MCF 10A (cell line): ENCODE measurements around the gene GPRC5A. TPM values are rescaled to one million over a fixed set of nuclear protein-coding genes. Genes with fewer than 3 reads are reported as not detected.

ENCODE experiments used
- BruUV-seq: library from RNA; stranded (reverse); fragments of 400-500 nt; replicated peaks from 2 replicates; lab custom pipeline; 2021; lab: Mats Ljungman, UMichigan
- CTCF ChIA-PET: fragments of 300-600 bp; sonication (Branson Sonifier 250); formaldehyde crosslinking; extraction: SDS; loops from one replicate; lab custom pipeline; 2021; ENCODE audit warnings: antibody characterized with exemption, inconsistent platforms; lab: Yijun Ruan, JAX
- POLR2A ChIA-PET: fragments of 300-600, 350-650 bp; sonication (Branson Sonifier 250); formaldehyde crosslinking; extraction: SDS; loops from one replicate; lab custom pipeline; 2020; ENCODE audit warnings: antibody characterized with exemption, inconsistent platforms; lab: Yijun Ruan, JAX
- DNase-seq: peaks from one replicate; pipeline ENCODE4 v3.0.0-alpha.2; 2018; ENCODE audit not compliant: unreplicated experiment
- H3K27ac Mint-ChIP-seq: one replicate; pipeline ENCODE4 v1.8.0; 2022; ENCODE audit warnings: mild to moderate bottlenecking, low read depth, mixed read lengths; ENCODE audit not compliant: unreplicated experiment
- H3K27me3 Mint-ChIP-seq: one replicate; pipeline ENCODE4 v1.8.0; 2022; ENCODE audit warnings: mixed read lengths; ENCODE audit not compliant: insufficient read depth, unreplicated experiment
- H3K36me3 Mint-ChIP-seq: one replicate; pipeline ENCODE4 v1.8.0; 2022; ENCODE audit warnings: mild to moderate bottlenecking, moderate library complexity, mixed read lengths; ENCODE audit not compliant: insufficient read depth, unreplicated experiment
- H3K4me1 Mint-ChIP-seq: one replicate; pipeline ENCODE4 v1.8.0; 2022; ENCODE audit warnings: mixed read lengths; ENCODE audit not compliant: insufficient read depth, unreplicated experiment
- H3K4me3 Mint-ChIP-seq: one replicate; pipeline ENCODE4 v1.8.0; 2022; ENCODE audit warnings: mild to moderate bottlenecking, moderate library complexity, mixed read lengths; ENCODE audit not compliant: unreplicated experiment
- H3K9me3 Mint-ChIP-seq: one replicate; pipeline ENCODE4 v1.8.0; 2022; ENCODE audit warnings: mixed read lengths; ENCODE audit not compliant: unreplicated experiment
- CTCF ChIP-seq: fragments of 200-600 bp; IDR thresholded peaks from one replicate; pipeline ENCODE4 v1.8.0; 2022; ENCODE audit warnings: antibody characterized with exemption, mild to moderate bottlenecking; ENCODE audit not compliant: unreplicated experiment
- intact Hi-C: fragments of 100-400 bp; cut with micrococcal nuclease; formaldehyde crosslinking; loops from 2 replicates; pipeline ENCODE4 v1.14.1; 2022
- total RNA-seq: library from RNA; stranded (reverse); gene quantifications from 2 replicates; pipeline ENCODE4 v1.2.3, GENCODE V29; 2022

The GPRC5A gene
- total RNA-seq, 1 experiment from 2014 or later = 24.1 TPM

- ChIA-PET CTCF (interaction anchor here (0.6 to 4.4 kb wide), 22 partner anchors 9 to 581 kb away, joined by 3 to 61 read pairs (median 4); no protein-coding TSS in a partner anchor), POLR2A (interaction anchor here (0.6 to 4.8 kb wide), 37 partner anchors 9 to 1878 kb away, joined by 3 to 123 read pairs (median 5); partner anchors contain the start of genes APOLD1, DDX47 and EMP1)
- intact Hi-C loops = loop anchor here (1.0 to 5.0 kb wide), 4 partner anchors 24 to 170 kb away; no protein-coding TSS in a partner anchor
- Mint-ChIP-seq H3K27ac (peak overlapping the region; percentile 87), H3K9me3 (no peaks in the 10 kb centered on the region), H3K4me3 (peak overlapping the region; percentile 82), H3K27me3 (no peaks in the 10 kb centered on the region), H3K36me3 (no peaks in the 10 kb centered on the region), H3K4me1 (peaks cover 32% of the 10 kb centered on the region)
- TF ChIP-seq CTCF = no peak
- BruUV-seq = TSS peak; percentile 59
- DNase-seq = peak; percentile 56
Measured at GRCh38 chr12:12891881-12892355, 556 bp downstream of the GPRC5A start.

GRCh38 chr12:12892681-12893141 is 1.3 kb downstream of the GPRC5A start:
- intact Hi-C loops = loop anchor here (5.0 kb wide), 1 partner anchor 170 kb away; no protein-coding TSS in a partner anchor
- Mint-ChIP-seq H3K4me1 (peaks cover 32% of the 10 kb centered on the region), H3K27ac (peak overlapping the region; percentile 87), H3K9me3 (no peaks in the 10 kb centered on the region), H3K4me3 (peak overlapping the region; percentile 82), H3K36me3 (no peaks in the 10 kb centered on the region), H3K27me3 (no peaks in the 10 kb centered on the region)
- POLR2A ChIA-PET = interaction anchor here (0.6 to 4.8 kb wide), 27 partner anchors 8 to 1878 kb away, joined by 3 to 123 read pairs (median 5); partner anchors contain the start of genes APOLD1, DDX47 and EMP1
- no TSS peak for BruUV-seq
- CTCF ChIA-PET = interaction anchor here (0.6 to 4.4 kb wide), 20 partner anchors 9 to 1006 kb away, joined by 3 to 61 read pairs (median 4); no protein-coding TSS in a partner anchor
- no peak for TF ChIP-seq CTCF
- peak; percentile 44 for DNase-seq

- Mint-ChIP-seq H3K9me3 (no peaks in the 10 kb centered on the region), H3K4me3 (peak overlapping the region; percentile 82), H3K27me3 (no peaks in the 10 kb centered on the region), H3K36me3 (no peaks in the 10 kb centered on the region), H3K4me1 (peaks cover 32% of the 10 kb centered on the region), H3K27ac (peak overlapping the region; percentile 87)
- BruUV-seq = no TSS peak
- TF ChIP-seq CTCF = no peak
- no peak for DNase-seq
- CTCF ChIA-PET = interaction anchor here (0.5 to 4.4 kb wide), 11 partner anchors 8 to 286 kb away, joined by 3 to 61 read pairs (median 7); no protein-coding TSS in a partner anchor
- intact Hi-C loops = loop anchor here (5.0 kb wide), 1 partner anchor 171 kb away; no protein-coding TSS in a partner anchor
- POLR2A ChIA-PET = interaction anchor here (0.6 to 4.8 kb wide), 15 partner anchors 7 to 319 kb away, joined by 3 to 123 read pairs (median 15); partner anchors contain the start of genes APOLD1, DDX47 and EMP1
Measured at GRCh38 chr12:12893438-12893837, 2.1 kb downstream of the GPRC5A start.

GRCh38 chr12:12896260-12896659 is 4.9 kb downstream of the GPRC5A start:
- no peak for DNase-seq
- Mint-ChIP-seq H3K4me1 (peaks cover 37% of the 10 kb centered on the region), H3K27ac (peak overlapping the region; percentile 16), H3K9me3 (no peaks in the 10 kb centered on the region), H3K27me3 (no peaks in the 10 kb centered on the region), H3K4me3 (no peak overlapping the region), H3K36me3 (no peaks in the 10 kb centered on the region)
- no peak for TF ChIP-seq CTCF
- intact Hi-C loops = no loop called here
- BruUV-seq = no TSS peak
- ChIA-PET CTCF (interaction anchor here (0.7 to 1.6 kb wide), 7 partner anchors 20 to 109 kb away, joined by 3 to 11 read pairs (median 5); no protein-coding TSS in a partner anchor), POLR2A (interaction anchor here (0.6 to 2.2 kb wide), 6 partner anchors 8 to 1590 kb away, joined by 3 to 9 read pairs (median 4); no protein-coding TSS in a partner anchor)
